Heart left ventricle (tissue), 16 donors: Measurements from ENCODE around the gene SMO. TPM values are rescaled to one million over a fixed set of nuclear protein-coding genes. Genes with fewer than 3 reads are reported as not detected.

Source experiments
- ATAC-seq, 4 donors: fragments of 200-7000 bp; cut with Tn5 transposase; one replicate each; pipeline ENCODE4 v1.9.1; 2020 to 2022; ENCODE audit warnings: moderate library complexity in 4 of 4, mild to moderate bottlenecking in 3 of 4, moderate number of reproducible peaks in 1 of 4
- DNase-seq, 5 donors: peaks; one replicate each; pipeline ENCODE4 v3.0.0-alpha.2; 2020
- H3K27ac ChIP-seq, 12 donors: fragments of 200-600 bp; sonication (generic) in 4 of 12; one replicate each; pipeline versions ENCODE4 v1.5.0 to v1.8.0; 2016 to 2022; ENCODE audit warnings: mild to moderate bottlenecking in 2 of 12
- H3K27me3 ChIP-seq, 9 donors: fragments of 200-600 bp; sonication (generic) in 2 of 9; one replicate each; pipeline versions ENCODE4 v1.5.1 to v1.8.0; 2016 to 2022; ENCODE audit warnings: mild to moderate bottlenecking in 3 of 9
- H3K36me3 ChIP-seq, 9 donors: fragments of 200-600 bp; sonication (generic) in 2 of 9; one replicate each; pipeline versions ENCODE4 v1.5.0 to v1.8.0; 2018 to 2022; ENCODE audit warnings: mild to moderate bottlenecking in 2 of 9
- H3K4me1 ChIP-seq, 12 donors: fragments of 200-600 bp; sonication (generic) in 4 of 12; one replicate each; pipeline versions ENCODE4 v1.5.0 to v1.8.0; 2016 to 2022; ENCODE audit warnings: mild to moderate bottlenecking in 3 of 12
- H3K4me3 ChIP-seq, 12 donors: fragments of 200-600 bp; sonication (generic) in 4 of 12; one replicate each; pipeline versions ENCODE4 v1.5.0 to v1.8.0; 2017 to 2022; ENCODE audit warnings: mild to moderate bottlenecking in 9 of 12, moderate library complexity in 4 of 12
- H3K9me3 ChIP-seq, 12 donors: fragments of 200-600 bp; sonication (generic) in 4 of 12; one replicate each; pipeline versions ENCODE4 v1.5.0 to v1.8.0; 2016 to 2022; ENCODE audit warnings: mild to moderate bottlenecking in 1 of 12
- CTCF ChIP-seq, 12 donors: fragments of 200-600 bp; sonication (generic) in 4 of 12; IDR thresholded peaks; one replicate each; pipeline versions ENCODE4 v1.5.0 to v1.8.0; 2018 to 2022; ENCODE audit warnings: antibody characterized with exemption in 12 of 12, mild to moderate bottlenecking in 5 of 12
- POLR2A ChIP-seq, 2 donors: fragments of 450-650 bp; IDR thresholded peaks; one replicate each; pipeline ENCODE4 v1.6.1; 2017; ENCODE audit warnings: antibody characterized with exemption in 2 of 2, mild to moderate bottlenecking in 2 of 2, moderate library complexity in 2 of 2
- WGBS, 4 donors: extraction: QIAGEN DNeasy Blood & Tissue Kit in 2 of 4; methylation state at CpG; one replicate each; pipeline versions ENCODE4 v1.1.5 to v1.1.7; 2013 to 2018; 5-methylcytosine and 5-hydroxymethylcytosine counted together
- intact Hi-C, 10 donors: fragments of 100-400 bp; cut with DNase I; formaldehyde crosslinking; loops; one replicate each; pipeline versions ENCODE4 v1.11.1 to v1.14.2; 2022
- polyA plus RNA-seq, 2 donors: library from polyadenylated mRNA; stranded (reverse); fragments of 200-250 nt; gene quantifications; one replicate each; pipeline ENCODE4 v1.2.3, GENCODE V29; 2013
- total RNA-seq, 9 donors: library from RNA; depleted of rRNA in 2 of 9; stranded (reverse); fragments of >200 nt in 2 of 9; fragmentation: NEBNext Ultra II Directional in 3 of 9; extraction: Animal tissue kit (Norgen Biotek cat#: 25700) in 3 of 9; gene quantifications; one replicate each; pipeline versions ENCODE4 v1.1.0 to v1.2.4, GENCODE V29; 2016 to 2023
- donor health status: ischemic (EF 13 %, LVEDD 7.1; RV severe dilation, severe dysfunction).
- donor health status: healthy with polysubstance abuse.
- donor health status: DM: no; HTN: yes; CAD: no.
- donor health status: DM: no; HTN: no; CAD: no.
- donor health status: ischemic (EF 25% LVEDD 6.9; RV normal size, moderate dysfunction).
- donor health status: ischemic (EF 25% LVEDD 5.7; RV mildly dilated, moderate dysfunction).
- donor health status: healthy.
- donor health status: DM: yes; HTN: yes; CAD: no.
- donor health status: ischemic (EF 35%, LVEDD 5.7; RV mildly dilated, moderate dysfunction).
- donor health status: nonischemic (EF 11% LVEDD 7.7; RV severe dilation, severe dysfunction).
- donor health status: DM: yes; HTN: yes; CAD: no.
- donor health status: PGD.
- donor health status: ischemic (EF 29% LVEDD 5.4; RV normal size, mild dysfunction).
- donor health status: nonischemic (EF 23%, LVEDD 6.1; RV moderate dilation, normal function).

Gene SMO
- total and polyA plus RNA-seq, 11 donors: 1.7 to 7.3 (median 3.9) TPM

GRCh38 chr7:129150199-129150996 lies 38.0 kb upstream of the SMO start:
- Histone ChIP-seq H3K4me3 (no peak overlapping the region), H3K27ac (peak overlapping the region in 1 of 12 donors; percentile 2), H3K9me3 (no peaks in the 10 kb centered on the region), H3K36me3 (no peaks in the 10 kb centered on the region), H3K4me1 (peaks cover 0 to 44% (median 0%) of the 10 kb centered on the region in 12 donors), H3K27me3 (no peaks in the 10 kb centered on the region)
- TF ChIP-seq CTCF (IDR thresholded peaks at IDR 0.05): no peak
- TF ChIP-seq POLR2A (IDR thresholded peaks at IDR 0.05): no peak
- peak in 1 of 5 donors; percentile 58 for DNase-seq
- WGBS, 4 donors: 68 to 73% (median 69%) methylated on average over 8 of the region's 8 CpGs
- intact Hi-C loops: no loop called here
- ATAC-seq: peak in 2 of 4 donors; percentile 48 to 55

GRCh38 chr7:129157651-129158050 lies 30.8 kb upstream of the SMO start:
- Histone ChIP-seq H3K9me3 (no peaks in the 10 kb centered on the region), H3K36me3 (no peaks in the 10 kb centered on the region), H3K27me3 (no peaks in the 10 kb centered on the region), H3K4me1 (no peaks in the 10 kb centered on the region), H3K4me3 (no peak overlapping the region), H3K27ac (no peak overlapping the region)
- DNase-seq: no peak
- ATAC-seq: no peak
- TF ChIP-seq CTCF (IDR thresholded peaks at IDR 0.05) (no peak), POLR2A (IDR thresholded peaks at IDR 0.05) (no peak)
- intact Hi-C loops: no loop called here
- WGBS, 4 donors: 93 to 97% (median 95%) methylated on average over 9 of the region's 9 CpGs

- WGBS, 4 donors: 55 to 68% (median 64%) methylated on average over 3 of the region's 3 CpGs
Observed at GRCh38 chr7:129159539-129159938, 28.9 kb upstream of the SMO start.

More at GRCh38 chr7:129159539-129159938, 28.9 kb upstream of the SMO start:
- no peak overlapping the region for H3K27ac ChIP-seq
- no peak overlapping the region for H3K4me3 ChIP-seq
- DNase-seq (peak in 3 of 5 donors; percentile 39 to 66 (median 49)), ATAC-seq (peak; percentile 75 to 94 (median 80))
- intact Hi-C loops: no loop called here
- peaks cover 0 to 2% (median 0%) of the 10 kb centered on the region in 12 donors for H3K4me1 ChIP-seq
- H3K36me3 ChIP-seq: peaks cover 0 to under 1% (median 0%) of the 10 kb centered on the region in 9 donors
- no peaks in the 10 kb centered on the region for H3K27me3 ChIP-seq
- TF ChIP-seq CTCF (IDR thresholded peaks at IDR 0.05) (no peak), POLR2A (IDR thresholded peaks at IDR 0.05) (no peak)
- H3K9me3 ChIP-seq: no peaks in the 10 kb centered on the region
